ENCODE data around the gene CACNA1B. TPM values are rescaled to one million over a fixed set of nuclear protein-coding genes. Genes with fewer than 3 reads are reported as not detected.
A peak's percentile ranks its signal among the peaks of the same experiment; 100 is the strongest.
"Not testable (repeated sequence)": the region's sequence is repeated elsewhere in the genome, so short reads cannot be mapped to it uniquely, and the experiment has no call there.

Gene CACNA1B
- total RNA-seq, 4 donors from 2014 or later: 0.13 to 0.42 (median 0.31) TPM

- peaks cover 0 to 35% (median 0%) of the 10 kb centered on the region in 4 donors for H3K27me3 ChIP-seq
- no peaks in the 10 kb centered on the region for H3K36me3 ChIP-seq
- H3K4me1 ChIP-seq: no peaks in the 10 kb centered on the region
- H3K27ac ChIP-seq (replicated peaks in 1 of 4): no peak overlapping the region
- no peaks in the 10 kb centered on the region for H3K9me3 ChIP-seq
- peak; percentile 84 for DNase-seq (ENCODE audit: extremely low spot score)
- TF ChIP-seq POLR2AphosphoS5 (IDR thresholded peaks at IDR 0.05): no peak
- intact Hi-C loops (cut with DNase I): no loop called here
- H3K4me3 ChIP-seq: no peak overlapping the region
- WGBS: 89% methylated on average over 36 of the region's 36 CpGs
These were observed 235.4 kb downstream of the CACNA1B start for GRCh38 chr9:138112791-138113600.

GRCh38 chr9:138113701-138114325 is 236.2 kb downstream of the CACNA1B start:
- H3K9me3 ChIP-seq; H3K4me1 ChIP-seq; H3K4me3 ChIP-seq; intact Hi-C loops (cut with DNase I); DNase-seq (ENCODE audit: extremely low spot score); H3K27ac ChIP-seq (replicated peaks in 1 of 4); H3K36me3 ChIP-seq: not testable (repeated sequence)
- 88% methylated on average over 11 of the region's 23 CpGs for WGBS
- peaks cover 0 to 41% (median 0%) of the 10 kb centered on the region in 4 donors for H3K27me3 ChIP-seq

- H3K9me3 ChIP-seq: no peaks in the 10 kb centered on the region
- H3K4me1 ChIP-seq: no peaks in the 10 kb centered on the region
- H3K36me3 ChIP-seq: no peaks in the 10 kb centered on the region
- H3K27me3 ChIP-seq: peaks cover 0 to 49% (median 0%) of the 10 kb centered on the region in 4 donors
- no peak overlapping the region for H3K4me3 ChIP-seq
- WGBS: 81% methylated on average over 10 of the region's 10 CpGs
- intact Hi-C loops (cut with DNase I): no loop called here
- DNase-seq (ENCODE audit: extremely low spot score): peak; percentile 86
- TF ChIP-seq POLR2AphosphoS5 (IDR thresholded peaks at IDR 0.05) (no peak), EP300 (IDR thresholded peaks at IDR 0.05) (no peak), POLR2A (IDR thresholded peaks at IDR 0.05; ENCODE audit: low read depth) (no peak), CTCF (IDR thresholded peaks at IDR 0.05) (no peak)
- H3K27ac ChIP-seq (replicated peaks in 1 of 4): no peak overlapping the region
These were observed 237.1 kb downstream of the CACNA1B start for GRCh38 chr9:138114501-138115245.

DNA sequence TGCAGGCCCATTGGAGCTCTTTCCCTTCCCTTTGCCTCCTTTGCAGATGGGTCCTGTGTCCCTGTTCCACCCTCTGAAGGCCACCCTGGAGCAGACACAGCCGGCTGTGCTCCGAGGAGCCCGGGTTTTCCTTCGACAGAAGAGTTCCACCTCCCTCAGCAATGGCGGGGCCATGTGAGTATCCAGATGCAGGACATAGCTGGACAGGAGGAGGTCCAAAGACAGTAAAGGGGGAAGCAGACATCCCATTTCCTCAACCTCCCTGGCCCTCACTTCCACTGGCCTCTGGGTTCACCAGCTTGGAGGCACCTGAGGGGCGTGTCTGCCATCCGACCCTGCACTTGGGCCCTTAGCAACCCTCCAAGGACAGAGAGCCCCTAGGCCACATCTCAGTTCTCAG is 237.9 kb downstream of the CACNA1B start:
- Histone ChIP-seq H3K36me3 (no peaks in the 10 kb centered on the region), H3K27me3 (peaks cover 0 to 57% (median 0%) of the 10 kb centered on the region in 4 donors), H3K27ac (replicated peaks in 1 of 4) (no peak overlapping the region), H3K4me3 (no peak overlapping the region), H3K9me3 (no peaks in the 10 kb centered on the region), H3K4me1 (no peaks in the 10 kb centered on the region)
- intact Hi-C loops (cut with DNase I): no loop called here
- no peak for TF ChIP-seq POLR2A (IDR thresholded peaks at IDR 0.05; ENCODE audit: low read depth)
- no peak for TF ChIP-seq EP300 (IDR thresholded peaks at IDR 0.05)
- no peak for TF ChIP-seq POLR2AphosphoS5 (IDR thresholded peaks at IDR 0.05)
- no peak for TF ChIP-seq CTCF (IDR thresholded peaks at IDR 0.05)
- no peak for DNase-seq (ENCODE audit: extremely low spot score)
- 85% methylated on average over 7 of the region's 7 CpGs for WGBS

DNA sequence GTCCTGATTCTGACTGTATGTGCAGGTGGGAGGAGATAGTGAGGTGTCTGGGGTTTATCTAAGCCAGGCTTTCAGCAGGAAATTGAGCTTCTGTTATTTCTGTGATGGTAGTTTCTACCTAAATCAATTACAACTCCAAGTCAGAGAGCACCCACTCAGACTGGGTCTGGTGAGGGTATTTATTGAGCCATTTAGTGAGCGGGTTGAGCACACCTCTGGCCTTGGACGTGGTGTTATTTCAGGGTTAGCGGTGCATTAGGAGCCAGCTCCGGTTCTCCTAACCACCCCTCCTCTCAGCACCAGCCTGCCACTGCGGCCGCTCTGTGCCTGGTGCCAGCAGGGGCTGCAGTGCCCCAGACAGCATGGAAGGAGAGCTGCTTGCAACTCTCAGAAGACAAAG is 238.9 kb downstream of the CACNA1B start:
- Histone ChIP-seq H3K27me3 (peaks cover 0 to 65% (median 0%) of the 10 kb centered on the region in 4 donors), H3K36me3 (no peaks in the 10 kb centered on the region), H3K4me1 (no peaks in the 10 kb centered on the region), H3K9me3 (no peaks in the 10 kb centered on the region), H3K27ac (replicated peaks in 1 of 4) (no peak overlapping the region), H3K4me3 (no peak overlapping the region)
- DNase-seq (ENCODE audit: extremely low spot score): no peak
- TF ChIP-seq EP300 (IDR thresholded peaks at IDR 0.05): no peak
- TF ChIP-seq POLR2A (IDR thresholded peaks at IDR 0.05; ENCODE audit: low read depth): no peak
- TF ChIP-seq POLR2AphosphoS5 (IDR thresholded peaks at IDR 0.05): no peak
- no peak for TF ChIP-seq CTCF (IDR thresholded peaks at IDR 0.05)
- intact Hi-C loops (cut with DNase I): no loop called here
- WGBS: 91% methylated on average over 6 of the region's 6 CpGs

All from esophagus muscularis mucosa (tissue), 4 donors.